GM19395 (cell line): ENCODE data around the gene WDR18.

Source experiments
- ATAC-seq: cut with Tn5 transposase; IDR thresholded peaks from one replicate; pipeline ENCODE4 v1.9.1; 2021; ENCODE audit warnings: mild to moderate bottlenecking, moderate library complexity; ENCODE audit not compliant: unreplicated experiment

WDR18 gene

DNA sequence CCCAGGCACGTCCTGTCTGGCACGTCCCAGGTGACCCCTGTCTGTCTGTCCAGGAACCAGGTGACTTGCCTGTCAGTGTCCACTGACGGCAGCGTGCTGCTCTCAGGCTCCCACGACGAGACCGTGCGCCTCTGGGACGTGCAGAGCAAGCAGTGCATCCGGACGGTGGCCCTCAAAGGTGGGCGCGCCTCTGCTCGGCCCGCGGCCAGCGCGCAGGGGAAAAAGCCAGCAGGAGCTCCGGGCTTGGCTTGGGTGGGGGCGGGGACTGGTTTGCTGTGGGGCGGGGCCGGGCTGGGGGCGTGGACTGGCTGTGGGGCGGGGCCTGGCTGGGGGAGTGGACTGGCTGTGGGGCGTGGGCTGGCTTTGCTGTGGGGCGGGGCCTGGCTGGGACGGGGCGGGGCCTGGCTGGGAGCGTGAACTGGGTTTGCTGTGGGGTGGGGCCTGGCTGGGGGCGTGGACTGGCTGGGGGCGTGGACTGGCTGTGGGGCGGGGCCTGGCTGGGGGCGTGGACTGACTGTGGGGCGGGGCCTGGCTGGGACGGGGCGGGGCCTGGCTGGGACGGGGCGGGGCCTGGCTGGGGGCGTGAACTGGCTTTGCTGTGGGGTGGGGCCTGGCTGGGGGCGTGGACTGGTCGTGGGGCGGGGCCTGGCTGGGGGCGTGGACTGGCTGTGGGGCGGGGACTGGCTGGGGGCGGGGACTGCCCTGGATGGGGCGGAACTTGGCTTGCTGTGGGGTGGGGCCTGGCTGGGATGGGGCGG is 7.2 kb downstream of the WDR18 start:
- ATAC-seq: no peak

DNA sequence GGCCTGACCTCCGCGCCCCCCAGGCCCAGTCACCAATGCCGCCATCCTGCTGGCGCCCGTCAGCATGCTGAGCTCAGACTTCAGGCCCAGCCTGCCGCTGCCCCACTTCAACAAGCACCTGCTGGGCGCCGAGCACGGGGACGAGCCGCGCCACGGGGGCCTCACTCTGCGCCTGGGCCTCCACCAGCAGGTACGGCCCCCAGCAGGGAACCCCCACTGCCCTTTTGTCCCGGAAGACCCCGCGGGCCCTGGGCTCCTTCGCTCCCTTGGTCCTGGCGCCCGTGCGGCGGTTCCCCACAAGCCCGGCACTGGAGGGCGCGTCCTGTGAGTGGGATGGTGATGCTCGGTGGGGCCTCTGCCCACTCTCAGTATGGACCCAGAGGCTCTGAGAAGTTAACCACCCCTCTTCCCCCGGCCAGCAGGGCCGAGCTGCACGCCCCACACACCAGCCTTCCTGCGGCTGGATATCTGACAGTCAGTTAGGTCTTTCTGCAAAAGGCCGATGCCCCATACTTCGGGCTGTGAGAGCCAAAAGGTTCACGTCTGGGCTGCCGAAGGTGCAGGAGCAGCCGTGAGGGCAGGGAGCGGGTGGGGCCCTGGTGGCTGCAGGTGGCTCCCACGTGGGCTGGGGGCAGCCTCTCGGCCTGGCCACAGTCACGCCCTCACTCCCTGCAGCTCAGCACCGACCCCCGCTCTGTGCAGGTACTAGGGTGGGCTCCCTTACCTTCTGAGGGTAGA is 8.0 kb downstream of the WDR18 start:
- no peak for ATAC-seq

DNA sequence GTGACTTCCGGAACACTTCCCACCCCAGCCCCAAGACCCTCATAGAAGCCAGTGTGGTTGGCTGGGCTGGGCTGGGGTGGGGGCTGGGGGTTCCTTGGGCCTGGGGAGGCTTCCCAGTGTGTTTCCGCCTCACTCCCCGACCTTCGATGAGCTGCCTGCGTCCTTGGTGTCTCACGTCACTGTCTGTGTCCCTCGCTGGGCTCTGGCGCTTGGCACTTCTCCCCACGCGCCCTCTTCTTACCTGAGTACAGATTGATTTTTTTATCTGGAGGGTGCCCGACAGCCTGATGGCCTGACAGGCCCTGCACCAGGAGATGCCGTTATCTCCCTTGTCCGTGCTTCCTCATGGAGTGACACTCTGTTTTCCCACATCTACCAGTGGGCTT is 8.5 kb downstream of the WDR18 start:
- no peak for ATAC-seq

DNA sequence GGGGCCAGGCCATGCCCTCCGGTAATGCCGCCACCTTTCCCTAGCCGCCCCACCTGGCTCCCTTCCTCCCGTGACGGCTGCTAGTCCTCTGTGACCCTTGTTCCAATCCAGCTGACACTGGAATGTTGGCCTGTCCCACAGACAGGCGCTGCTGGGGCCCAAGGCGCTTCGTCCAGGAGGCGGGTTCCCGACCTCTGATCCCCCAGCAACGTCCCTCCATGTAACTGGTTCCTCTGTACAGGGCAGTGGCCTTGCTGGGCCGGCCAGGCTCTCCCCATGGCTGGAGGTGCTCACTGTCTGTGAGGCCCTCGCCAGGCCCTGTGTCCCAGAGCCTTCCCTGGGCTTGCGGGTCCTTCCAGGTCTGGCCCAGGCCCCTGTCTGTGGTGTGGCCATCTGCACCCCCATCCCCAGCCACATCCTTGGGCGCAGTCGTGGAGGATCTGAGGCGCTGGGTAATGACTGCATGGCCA is 9.3 kb downstream of the WDR18 start:
- no peak for ATAC-seq

DNA sequence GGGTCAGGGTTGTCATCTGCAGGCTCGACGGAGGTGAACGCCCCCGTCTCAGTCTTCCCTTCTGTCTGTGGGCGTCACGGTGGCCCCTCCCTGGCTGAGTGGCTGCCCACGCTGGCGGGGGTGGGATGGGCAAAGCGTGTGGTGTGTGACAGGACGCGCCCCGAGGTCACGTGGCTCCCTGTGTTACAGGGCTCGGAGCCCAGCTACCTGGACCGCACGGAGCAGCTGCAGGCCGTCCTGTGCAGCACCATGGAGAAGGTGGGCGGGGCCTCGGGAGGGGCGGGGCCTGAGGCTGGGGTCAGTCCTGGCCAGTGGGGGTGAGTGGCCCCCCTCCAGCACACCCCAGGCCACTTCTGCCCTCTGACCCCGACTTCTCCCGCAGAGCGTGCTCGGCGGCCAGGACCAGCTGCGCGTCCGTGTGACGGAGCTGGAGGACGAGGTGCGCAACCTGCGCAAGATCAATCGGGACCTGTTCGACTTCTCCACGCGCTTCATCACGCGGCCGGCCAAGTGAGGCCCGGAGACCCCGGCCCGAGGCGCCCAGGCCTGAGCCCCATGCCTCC is 9.8 kb downstream of the WDR18 start:
- no peak for ATAC-seq

DNA sequence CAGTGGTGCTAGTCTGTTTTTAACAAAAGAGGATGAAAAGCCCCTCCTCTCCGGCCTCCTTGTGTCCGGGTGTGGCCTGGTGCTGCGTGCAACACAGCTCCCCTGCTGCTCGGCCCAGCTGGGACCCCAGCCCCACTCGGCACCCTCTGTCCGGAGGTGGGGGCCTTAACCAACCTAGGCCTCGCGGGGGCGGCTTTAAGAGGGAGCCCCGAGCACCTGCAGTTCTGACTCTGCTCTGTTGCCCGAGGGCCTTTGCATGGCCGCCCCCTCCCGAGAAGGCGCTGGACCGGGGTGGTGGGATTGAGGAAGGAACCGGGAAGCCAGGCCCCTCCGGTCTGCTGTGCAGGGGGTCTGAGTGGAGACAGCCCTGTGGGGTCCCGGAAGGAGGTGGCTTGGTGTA is 10.4 kb downstream of the WDR18 start:
- no peak for ATAC-seq

DNA sequence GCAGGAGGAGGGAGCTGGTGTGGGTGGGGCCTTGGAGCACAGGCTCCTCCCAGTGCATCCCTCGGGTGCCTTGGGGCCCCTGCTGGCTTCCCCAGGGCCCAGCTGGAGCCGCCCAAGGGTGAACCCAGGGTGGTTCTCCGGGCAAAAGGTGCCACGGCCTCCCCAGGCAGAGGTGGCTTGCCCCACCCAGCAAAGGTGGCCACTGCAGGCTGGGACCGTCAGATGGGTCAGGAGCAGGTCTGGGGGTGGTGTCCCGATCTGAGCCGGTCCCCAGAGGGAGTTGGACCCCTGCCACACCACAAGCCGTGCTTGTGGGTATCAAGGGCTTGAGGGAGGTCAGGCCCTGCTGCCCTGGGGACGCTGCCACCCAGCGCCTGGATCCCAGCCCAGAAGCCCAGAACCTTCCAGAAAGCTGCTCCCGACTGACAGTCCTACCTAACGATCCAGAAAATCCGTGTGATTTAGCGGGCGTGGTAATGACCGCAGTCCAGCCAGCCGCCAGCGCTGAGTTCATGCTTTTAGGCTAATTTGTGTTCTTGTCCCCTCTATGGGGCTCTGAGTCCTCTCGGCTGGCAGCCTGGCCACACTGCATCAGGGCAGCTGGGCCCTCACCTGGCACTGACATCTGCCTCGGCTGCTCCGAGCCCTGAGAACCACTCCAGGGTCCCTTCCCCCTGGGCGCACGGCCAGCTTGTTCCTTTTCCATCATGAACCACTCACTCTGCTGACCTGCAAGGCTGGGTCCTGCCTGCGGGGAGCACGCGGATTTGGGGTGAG is 11.1 kb downstream of the WDR18 start:
- no peak for ATAC-seq

DNA sequence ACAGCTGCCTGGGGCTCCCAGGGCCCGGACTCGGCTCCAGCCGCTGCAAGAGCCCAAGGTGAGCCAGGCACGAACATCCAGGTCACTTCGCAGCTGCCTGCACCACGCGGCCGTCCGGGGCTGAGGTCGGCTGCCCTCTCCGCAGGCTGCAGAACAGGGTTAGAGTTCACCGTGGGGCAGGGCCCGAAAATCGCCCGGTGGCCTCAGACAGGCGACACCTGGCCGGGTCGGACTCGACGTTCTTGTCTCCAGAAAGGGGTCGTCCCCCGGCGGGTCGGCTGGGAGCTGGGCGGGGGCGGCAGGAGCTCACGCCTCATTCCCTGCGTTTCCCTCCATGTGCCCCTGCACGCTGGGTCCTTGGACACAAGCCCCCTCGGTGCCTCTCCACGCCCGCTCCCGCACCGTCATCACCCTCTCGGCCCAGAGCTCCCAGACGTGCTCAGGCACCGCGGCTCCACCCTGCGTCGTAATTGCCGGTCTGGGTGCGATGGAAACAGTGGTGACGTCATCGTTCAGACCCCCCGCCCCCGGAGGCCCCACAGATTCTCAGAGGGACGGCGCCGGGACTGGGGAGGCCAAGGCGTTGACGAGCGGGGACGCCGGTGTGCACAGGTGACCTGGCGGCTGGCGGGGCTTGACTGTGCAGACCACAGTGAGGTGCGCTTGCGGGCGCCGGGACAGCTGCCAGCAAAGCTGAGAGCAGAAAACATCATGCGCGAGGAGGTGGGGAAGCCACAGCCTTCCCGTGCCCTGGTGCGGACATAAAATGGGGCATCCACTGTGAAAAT is 12.1 kb downstream of the WDR18 start:
- ATAC-seq: no peak

DNA sequence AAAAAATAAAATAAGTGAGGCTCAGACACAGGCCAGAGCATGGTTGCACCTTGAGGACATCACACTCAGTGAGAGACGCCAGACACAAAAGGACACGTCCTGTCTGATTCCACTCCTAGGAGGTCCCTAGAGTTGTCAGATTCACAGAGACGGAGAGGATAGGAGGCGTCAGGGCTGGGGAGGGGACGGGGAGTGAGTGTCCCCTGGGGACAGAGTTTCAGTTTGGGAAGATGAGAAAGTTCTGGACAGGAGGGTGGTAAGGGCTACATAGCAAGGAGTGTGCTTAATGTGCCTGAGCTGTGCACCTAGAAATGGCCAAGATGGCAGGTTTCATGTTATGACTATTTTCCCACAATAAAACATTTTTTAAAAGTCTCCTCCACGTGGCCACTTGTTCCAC is 13.9 kb downstream of the WDR18 start:
- ATAC-seq: no peak

DNA sequence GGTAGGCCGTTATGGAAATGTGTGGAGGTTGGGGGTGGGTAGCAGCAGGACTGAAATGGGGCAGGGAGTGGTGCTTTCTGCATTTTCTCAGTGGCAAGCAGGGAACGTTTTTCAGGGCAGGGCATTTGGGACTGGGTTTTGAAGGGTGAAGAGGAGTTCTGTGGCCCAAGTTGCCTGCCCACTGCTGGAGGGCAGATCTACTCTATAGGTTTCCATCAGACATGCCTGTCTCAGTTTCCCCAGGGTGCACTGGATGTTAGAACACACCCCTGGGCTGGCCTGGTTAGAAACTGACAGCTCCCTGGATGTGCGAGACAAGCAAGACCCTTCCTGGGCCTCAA is 15.2 kb downstream of the WDR18 start:
- ATAC-seq: no peak

DNA sequence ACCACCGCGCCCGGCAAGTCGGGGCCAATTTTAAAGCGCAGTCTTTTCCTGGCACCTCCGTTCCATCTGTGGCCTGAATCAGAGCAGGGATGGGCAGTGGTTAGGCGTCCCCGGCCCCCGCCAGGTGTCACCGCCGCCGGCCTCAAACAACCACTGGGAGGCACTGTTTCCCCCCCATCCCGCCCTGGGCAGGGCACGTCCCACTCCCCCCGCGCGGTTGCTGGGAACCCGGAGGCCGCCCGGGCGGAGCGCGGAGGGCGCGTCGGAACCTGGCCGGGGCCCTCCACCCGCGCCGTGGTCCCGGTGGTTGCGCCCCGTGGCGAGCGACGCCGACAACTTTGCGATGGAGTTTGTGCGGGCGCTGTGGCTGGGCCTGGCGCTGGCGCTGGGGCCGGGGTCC is 15.9 kb downstream of the WDR18 start, which contains the start of gene GRIN3B:
GRIN3B (plus strand) TSS at position 325 of the 400 bp plus-strand sequence; CDS start at position 344, 19 bp downstream.
- ATAC-seq: no peak

DNA sequence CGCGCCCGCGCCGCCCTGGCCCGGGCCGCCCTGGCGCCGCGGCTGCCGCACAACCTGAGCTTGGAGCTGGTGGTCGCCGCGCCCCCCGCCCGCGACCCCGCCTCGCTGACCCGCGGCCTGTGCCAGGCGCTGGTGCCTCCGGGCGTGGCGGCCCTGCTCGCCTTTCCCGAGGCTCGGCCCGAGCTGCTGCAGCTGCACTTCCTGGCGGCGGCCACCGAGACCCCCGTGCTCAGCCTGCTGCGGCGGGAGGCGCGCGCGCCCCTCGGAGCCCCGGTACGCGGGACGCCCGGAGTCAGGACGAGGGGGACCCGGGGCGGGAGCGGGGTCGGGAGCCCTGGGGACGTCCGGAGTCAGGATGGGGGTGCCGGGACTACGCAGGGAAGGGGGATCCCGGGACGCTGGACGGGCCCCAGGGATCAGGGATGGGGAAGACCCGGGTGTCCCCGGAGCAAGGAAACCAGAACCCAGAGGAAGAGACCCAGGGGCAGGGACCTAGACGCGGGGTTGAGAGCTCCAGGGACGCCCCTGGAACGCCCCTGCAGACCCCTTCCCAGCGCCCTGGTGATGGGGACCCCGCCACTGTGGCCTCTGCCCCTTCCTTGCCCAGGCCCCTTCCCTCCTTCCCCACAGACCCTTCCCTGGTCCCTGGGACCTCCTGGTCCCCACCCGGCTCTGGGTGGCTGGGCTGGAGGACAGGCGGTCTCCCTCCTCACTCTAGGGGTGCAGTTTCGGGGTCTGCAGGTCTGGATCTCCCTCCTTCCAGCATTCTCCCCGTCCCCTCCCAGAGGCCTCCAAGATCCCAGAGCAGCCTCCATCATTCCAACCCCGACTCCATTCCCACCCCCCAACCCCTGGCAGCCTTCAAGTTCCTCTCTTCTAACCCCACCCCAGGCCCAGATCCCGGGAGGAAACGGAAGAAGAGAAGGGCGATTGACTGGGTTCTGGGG is 16.7 kb downstream of the WDR18 start:
- no peak for ATAC-seq

DNA sequence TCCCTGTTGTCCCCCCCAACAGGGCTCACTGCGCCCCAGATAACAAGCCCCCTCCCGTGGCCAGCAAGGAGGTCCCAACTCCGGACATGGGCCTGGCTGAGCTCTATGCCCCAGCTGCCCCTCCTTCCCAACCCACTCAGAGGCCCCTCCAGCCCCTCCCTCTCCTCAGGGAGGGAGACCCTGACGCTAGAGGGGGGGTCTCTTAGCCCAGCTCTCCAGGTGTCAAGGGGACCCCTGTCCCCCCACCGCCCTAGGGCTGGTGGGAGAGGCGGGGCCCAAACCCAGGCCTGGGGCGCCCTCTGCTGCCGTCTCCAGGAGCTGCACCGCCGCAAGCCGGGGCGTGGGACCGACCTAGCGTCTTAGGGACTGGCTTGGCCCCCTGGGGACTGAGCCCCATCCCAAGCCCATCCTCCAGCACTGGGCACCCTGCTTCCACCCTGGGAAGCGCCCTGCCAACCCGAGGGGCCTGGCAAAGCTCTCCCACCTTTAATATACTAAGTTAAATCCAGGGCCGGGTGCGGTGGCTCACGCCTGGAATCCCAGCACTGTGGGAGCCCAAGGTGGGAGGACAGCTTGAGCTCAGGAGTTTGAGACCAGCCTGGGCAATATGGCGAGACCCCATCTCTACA is 17.5 kb downstream of the WDR18 start:
- no peak for ATAC-seq

DNA sequence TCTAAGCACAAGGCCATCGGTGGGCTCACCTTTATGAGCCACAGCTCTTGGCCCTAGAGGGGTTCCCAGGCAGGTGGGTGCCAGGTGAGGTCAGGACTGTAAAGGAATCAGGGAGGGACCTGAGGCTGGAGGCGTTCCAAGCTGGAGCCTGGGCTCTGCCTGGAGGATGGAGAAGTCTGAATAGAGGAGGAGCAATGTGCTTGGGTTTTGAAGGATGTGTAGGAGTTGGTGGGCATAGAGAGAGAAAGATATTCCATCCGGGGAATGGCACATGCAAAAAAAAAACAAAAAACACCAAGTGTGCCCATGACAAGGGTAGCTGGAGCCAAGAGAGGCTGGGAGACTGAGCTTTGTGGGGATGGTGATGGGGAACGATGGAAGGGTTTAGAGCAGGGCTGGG is 18.5 kb downstream of the WDR18 start:
- ATAC-seq: no peak

DNA sequence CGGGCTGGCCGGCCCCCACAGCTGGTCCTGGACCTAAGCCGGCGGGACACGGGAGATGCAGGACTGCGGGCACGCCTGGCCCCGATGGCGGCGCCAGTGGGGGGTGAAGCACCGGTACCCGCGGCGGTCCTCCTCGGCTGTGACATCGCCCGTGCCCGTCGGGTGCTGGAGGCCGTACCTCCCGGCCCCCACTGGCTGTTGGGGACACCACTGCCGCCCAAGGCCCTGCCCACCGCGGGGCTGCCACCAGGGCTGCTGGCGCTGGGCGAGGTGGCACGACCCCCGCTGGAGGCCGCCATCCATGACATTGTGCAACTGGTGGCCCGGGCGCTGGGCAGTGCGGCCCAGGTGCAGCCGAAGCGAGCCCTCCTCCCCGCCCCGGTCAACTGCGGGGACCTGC is 19.1 kb downstream of the WDR18 start:
- ATAC-seq: no peak

DNA sequence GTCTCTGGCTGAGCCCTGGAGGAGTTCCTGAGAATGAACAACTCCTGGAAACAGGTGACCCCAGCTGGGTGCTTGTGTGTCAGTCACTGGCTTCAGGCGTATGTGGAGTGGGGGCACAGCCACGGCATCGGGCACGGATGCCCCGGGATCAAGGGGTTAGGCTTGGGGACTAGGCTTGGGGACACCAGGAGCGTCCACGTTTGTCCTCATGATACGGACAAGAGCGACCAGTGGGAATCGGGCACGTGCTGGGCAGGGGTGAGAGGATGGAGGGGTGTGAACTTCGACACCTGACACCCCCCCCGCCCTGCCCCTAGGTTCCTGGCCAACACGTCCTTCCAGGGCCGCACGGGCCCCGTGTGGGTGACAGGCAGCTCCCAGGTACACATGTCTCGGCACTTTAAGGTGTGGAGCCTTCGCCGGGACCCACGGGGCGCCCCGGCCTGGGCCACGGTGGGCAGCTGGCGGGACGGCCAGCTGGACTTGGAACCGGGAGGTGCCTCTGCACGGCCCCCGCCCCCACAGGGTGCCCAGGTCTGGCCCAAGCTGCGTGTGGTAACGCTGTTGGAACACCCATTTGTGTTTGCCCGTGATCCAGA is 20.2 kb downstream of the WDR18 start:
- ATAC-seq: no peak

DNA sequence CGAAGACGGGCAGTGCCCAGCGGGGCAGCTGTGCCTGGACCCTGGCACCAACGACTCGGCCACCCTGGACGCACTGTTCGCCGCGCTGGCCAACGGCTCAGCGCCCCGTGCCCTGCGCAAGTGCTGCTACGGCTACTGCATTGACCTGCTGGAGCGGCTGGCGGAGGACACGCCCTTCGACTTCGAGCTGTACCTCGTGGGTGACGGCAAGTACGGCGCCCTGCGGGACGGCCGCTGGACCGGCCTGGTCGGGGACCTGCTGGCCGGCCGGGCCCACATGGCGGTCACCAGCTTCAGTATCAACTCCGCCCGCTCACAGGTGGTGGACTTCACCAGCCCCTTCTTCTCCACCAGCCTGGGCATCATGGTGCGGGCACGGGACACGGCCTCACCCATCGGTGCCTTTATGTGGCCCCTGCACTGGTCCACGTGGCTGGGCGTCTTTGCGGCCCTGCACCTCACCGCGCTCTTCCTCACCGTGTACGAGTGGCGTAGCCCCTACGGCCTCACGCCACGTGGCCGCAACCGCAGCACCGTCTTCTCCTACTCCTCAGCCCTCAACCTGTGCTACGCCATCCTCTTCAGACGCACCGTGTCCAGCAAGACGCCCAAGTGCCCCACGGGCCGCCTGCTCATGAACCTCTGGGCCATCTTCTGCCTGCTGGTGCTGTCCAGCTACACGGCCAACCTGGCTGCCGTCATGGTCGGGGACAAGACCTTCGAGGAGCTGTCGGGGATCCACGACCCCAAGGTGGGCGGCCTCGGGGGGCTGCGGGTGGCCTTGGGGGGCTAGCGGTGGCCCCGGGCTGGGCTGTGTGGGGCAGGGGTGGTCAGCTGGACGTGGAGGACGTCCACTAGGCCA is 20.9 kb downstream of the WDR18 start:
- ATAC-seq: no peak
